ENCODE results near the gene B3GALNT2.
"Not testable (repeated sequence)": the region's sequence is repeated elsewhere in the genome, so short reads cannot be mapped to it uniquely, and the experiment has no call there.

GRCh38 chr1:235462832-235463231 is 41.4 kb downstream of the B3GALNT2 start:
- not testable (repeated sequence) for TF ChIP-seq POLR2AphosphoS5, CTCF, POLR2A (IDR thresholded peaks at IDR 0.05)

Measured in breast epithelium (tissue), 3 donors.